ENCODE measurements around the gene CLIP2.

CLIP2 gene

GRCh38 chr7:74272305-74273038 lies 16.7 kb upstream of the CLIP2 start:
- peak; percentile 57 for DNase-seq

GRCh38 chr7:74275401-74275881 lies 13.8 kb upstream of the CLIP2 start:
- DNase-seq, result no peak

GRCh38 chr7:74277636-74278035 lies 11.6 kb upstream of the CLIP2 start:
- DNase-seq, result no peak

- no peak for DNase-seq
Observed at GRCh38 chr7:74280985-74281384, 8.2 kb upstream of the CLIP2 start.

- no peak for DNase-seq
Observed at GRCh38 chr7:74282748-74283459, 6.3 kb upstream of the CLIP2 start.

GRCh38 chr7:74283858-74284447 lies 5.3 kb upstream of the CLIP2 start:
- DNase-seq, result no peak

- no peak for DNase-seq
Observed at GRCh38 chr7:74284781-74285259, 4.4 kb upstream of the CLIP2 start.

- no peak for DNase-seq
Observed at GRCh38 chr7:74286131-74286530, 3.1 kb upstream of the CLIP2 start.

GRCh38 chr7:74287303-74288033 lies 1.7 kb upstream of the CLIP2 start:
- no peak for DNase-seq

- DNase-seq, result no peak
Observed at GRCh38 chr7:74288034-74288881, 949 bp upstream of the CLIP2 start.

GRCh38 chr7:74289659-74290552 lies 699 bp downstream of the CLIP2 start:
- DNase-seq, result no peak

- DNase-seq, result no peak
Observed at GRCh38 chr7:74290553-74290950, 1.3 kb downstream of the CLIP2 start.

GRCh38 chr7:74290981-74291441 lies 1.8 kb downstream of the CLIP2 start:
- DNase-seq, result no peak

- no peak for DNase-seq
Observed at GRCh38 chr7:74291535-74291934, 2.3 kb downstream of the CLIP2 start.

GRCh38 chr7:74292757-74293576 lies 3.8 kb downstream of the CLIP2 start:
- DNase-seq, result no peak

- no peak for DNase-seq
Observed at GRCh38 chr7:74293577-74293908, 4.3 kb downstream of the CLIP2 start.

- no peak for DNase-seq
Observed at GRCh38 chr7:74294191-74294998, 5.2 kb downstream of the CLIP2 start.

GRCh38 chr7:74297516-74298233 lies 8.5 kb downstream of the CLIP2 start:
- DNase-seq, result no peak

GRCh38 chr7:74299401-74299800 lies 10.2 kb downstream of the CLIP2 start:
- DNase-seq, result no peak
